OCI-LY7 (cell line): ENCODE data around the gene GPRC5B. TPM values are rescaled to one million over a fixed set of nuclear protein-coding genes. Genes with fewer than 3 reads are reported as not detected.

Source experiments
- BruUV-seq: library from RNA; stranded (reverse); fragments of 400-500 nt; replicated peaks from 2 replicates; lab custom pipeline; 2021; lab: Mats Ljungman, UMichigan
- CTCF ChIA-PET: fragments of 300-600 bp; sonication (Branson Sonifier 250); formaldehyde crosslinking; loops from one replicate; lab custom pipeline; 2022; ENCODE audit warnings: antibody characterized with exemption; ENCODE audit not compliant: unreplicated experiment; lab: Charles Lee
- POLR2A ChIA-PET: fragments of 300-600 bp; sonication (Branson Sonifier 250); formaldehyde crosslinking; loops from one replicate; lab custom pipeline; 2022; ENCODE audit warnings: antibody characterized with exemption; lab: Charles Lee
- DNase-seq: peaks from one replicate; pipeline ENCODE4 v3.0.0-alpha.2; 2015; ENCODE audit warnings: low spot score
- H2AFZ ChIP-seq: fragments of 200-600 bp; sonication (generic), shearing (Covaris generic); 2 replicates; pipeline ENCODE4 v1.6.1; 2014; ENCODE audit warnings: mild to moderate bottlenecking, antibody characterized with exemption, low read length, moderate library complexity
- H3K27ac ChIP-seq: fragments of 200-600 bp; sonication (generic); 2 replicates; pipeline ENCODE4 v1.5.1; 2014; ENCODE audit warnings: mixed run types, low read depth, mild to moderate bottlenecking, moderate library complexity, low read length, inconsistent platforms; ENCODE audit not compliant: poor library complexity, severe bottlenecking
- H3K36me3 ChIP-seq: fragments of 200-600 bp; sonication (generic); 2 replicates; pipeline ENCODE4 v1.6.1; 2014; ENCODE audit warnings: mild to moderate bottlenecking, antibody characterized with exemption, low read length, moderate library complexity, mixed read lengths; ENCODE audit not compliant: insufficient read depth
- H3K4me1 ChIP-seq: fragments of 200-600 bp; sonication (generic); 2 replicates; pipeline ENCODE4 v1.5.1; 2014; ENCODE audit warnings: mild to moderate bottlenecking, low read length; ENCODE audit not compliant: insufficient read depth, poor library complexity, severe bottlenecking
- H3K4me2 ChIP-seq: fragments of 200-600 bp; sonication (generic); 2 replicates; pipeline ENCODE4 v1.6.1; 2014; ENCODE audit warnings: mild to moderate bottlenecking, low read length
- H3K4me3 ChIP-seq: fragments of 200-600 bp; sonication (generic); 2 replicates; pipeline ENCODE4 v1.5.1; 2014; ENCODE audit warnings: mild to moderate bottlenecking, low read depth, low read length; ENCODE audit not compliant: poor library complexity, severe bottlenecking
- H3K79me2 ChIP-seq: fragments of 200-600 bp; sonication (generic); 2 replicates; pipeline ENCODE4 v1.6.1; 2016; ENCODE audit warnings: low read depth, mild to moderate bottlenecking, low read length, moderate library complexity, mixed read lengths; ENCODE audit not compliant: insufficient read depth
- H3K9me2 ChIP-seq: fragments of 200-600 bp; sonication (generic); 2 replicates; pipeline ENCODE4 v1.6.1; 2016; ENCODE audit warnings: mild to moderate bottlenecking, low read length, mixed read lengths; ENCODE audit not compliant: insufficient read depth
- H3K9me3 ChIP-seq: fragments of 200-600 bp; sonication (generic); 2 replicates; pipeline ENCODE4 v1.6.1; 2014; ENCODE audit warnings: mild to moderate bottlenecking, mixed run types, low read length, mixed read lengths
- H4K20me1 ChIP-seq: fragments of 200-600 bp; sonication (generic); 2 replicates; pipeline ENCODE4 v1.6.1; 2014; ENCODE audit warnings: mild to moderate bottlenecking, antibody characterized with exemption, low read length, moderate library complexity, mixed read lengths; ENCODE audit not compliant: insufficient read depth
- EZH2phosphoT487 ChIP-seq: fragments of 200-600 bp; sonication (generic); IDR thresholded peaks from 2 replicates; pipeline ENCODE4 v1.6.1; 2018; ENCODE audit warnings: low read depth, borderline replicate concordance, mild to moderate bottlenecking, mixed run types, antibody characterized with exemption, low read length, moderate library complexity, mixed read lengths
- intact Hi-C: fragments of 100-400 bp; cut with micrococcal nuclease; formaldehyde crosslinking; loops from one replicate; pipeline ENCODE4 v1.10.0; 2022; ENCODE audit not compliant: unreplicated experiment
- total RNA-seq, 2 experiments: library from RNA; depleted of rRNA in 1 of 2; stranded (reverse); fragments of >200 nt in 1 of 2; shearing (Covaris generic) in 1 of 2; gene quantifications; 2 replicates each; pipeline ENCODE4 v1.2.3, GENCODE V29; 2014 to 2022
- TF ChIP-seq, protein P1 (sequence below): fragments of 200-600 bp; sonication (generic); conservative IDR thresholded peaks from 2 replicates; pipeline ENCODE4 v1.5.1; 2014; ENCODE audit warnings: mild to moderate bottlenecking, antibody characterized with exemption, low read length, moderate library complexity, mixed read lengths

The GPRC5B gene
- total RNA-seq, 2 experiments from 2014 or later, result not detected

DNA sequence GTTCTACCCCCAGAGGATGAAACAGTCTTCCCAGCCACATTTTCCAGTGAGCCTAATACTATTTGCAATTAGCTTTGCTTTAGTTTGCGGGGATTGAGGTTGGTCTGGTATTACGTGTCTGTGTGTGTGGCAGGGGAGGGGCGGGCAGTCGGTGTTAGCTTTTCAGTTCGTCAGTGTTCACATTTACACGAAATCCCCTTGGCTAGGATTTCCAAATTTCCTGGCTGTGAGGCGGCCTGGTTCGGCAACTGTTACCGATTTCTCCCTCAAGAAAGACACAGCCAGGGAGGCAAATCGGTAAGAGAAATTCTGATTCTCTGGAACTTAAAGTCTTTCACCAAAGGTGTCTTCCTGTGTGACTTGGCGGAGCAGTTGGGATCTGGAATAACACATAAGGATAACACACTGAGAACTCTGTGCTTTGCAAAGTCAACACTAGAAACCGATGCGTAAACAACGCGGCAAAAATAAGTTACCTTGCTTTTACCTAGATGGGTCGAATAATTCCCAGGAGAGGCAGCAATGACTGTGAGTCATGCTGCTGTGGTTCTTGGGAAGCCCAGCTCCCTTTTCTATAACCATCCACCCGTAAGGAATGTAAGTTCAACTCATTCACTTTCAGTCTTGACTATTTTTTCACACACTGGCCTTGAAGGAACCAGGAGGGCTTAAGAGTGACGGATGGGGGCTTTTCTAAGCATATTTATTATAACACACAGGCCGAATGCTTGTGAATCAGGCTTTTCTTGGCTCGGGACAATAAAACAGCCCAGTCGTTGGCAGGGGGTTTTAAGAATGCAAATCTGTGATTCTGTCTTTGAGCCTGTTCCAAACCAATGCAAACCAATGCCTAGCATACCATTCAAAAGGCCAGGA is 24.2 kb downstream of the GPRC5B start:
- Histone ChIP-seq H3K36me3 (no peaks in the 10 kb centered on the region), H3K79me2 (no peaks in the 10 kb centered on the region), H2AFZ (no peak overlapping the region), H3K9me3 (no peaks in the 10 kb centered on the region), H3K4me3 (no peak overlapping the region), H3K27ac (no peak overlapping the region), H3K4me2 (no peak overlapping the region), H3K9me2 (no peaks in the 10 kb centered on the region), H3K4me1 (no peaks in the 10 kb centered on the region), H4K20me1 (no peaks in the 10 kb centered on the region)
- no peak for DNase-seq
- no TSS peak for BruUV-seq
- POLR2A ChIA-PET, result interaction anchor here (0.9 kb wide), 1 partner anchor 8 kb away, joined by 4 read pairs; no protein-coding TSS in a partner anchor
- TF ChIP-seq, protein P1, sequence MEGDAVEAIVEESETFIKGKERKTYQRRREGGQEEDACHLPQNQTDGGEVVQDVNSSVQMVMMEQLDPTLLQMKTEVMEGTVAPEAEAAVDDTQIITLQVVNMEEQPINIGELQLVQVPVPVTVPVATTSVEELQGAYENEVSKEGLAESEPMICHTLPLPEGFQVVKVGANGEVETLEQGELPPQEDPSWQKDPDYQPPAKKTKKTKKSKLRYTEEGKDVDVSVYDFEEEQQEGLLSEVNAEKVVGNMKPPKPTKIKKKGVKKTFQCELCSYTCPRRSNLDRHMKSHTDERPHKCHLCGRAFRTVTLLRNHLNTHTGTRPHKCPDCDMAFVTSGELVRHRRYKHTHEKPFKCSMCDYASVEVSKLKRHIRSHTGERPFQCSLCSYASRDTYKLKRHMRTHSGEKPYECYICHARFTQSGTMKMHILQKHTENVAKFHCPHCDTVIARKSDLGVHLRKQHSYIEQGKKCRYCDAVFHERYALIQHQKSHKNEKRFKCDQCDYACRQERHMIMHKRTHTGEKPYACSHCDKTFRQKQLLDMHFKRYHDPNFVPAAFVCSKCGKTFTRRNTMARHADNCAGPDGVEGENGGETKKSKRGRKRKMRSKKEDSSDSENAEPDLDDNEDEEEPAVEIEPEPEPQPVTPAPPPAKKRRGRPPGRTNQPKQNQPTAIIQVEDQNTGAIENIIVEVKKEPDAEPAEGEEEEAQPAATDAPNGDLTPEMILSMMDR, result no peak
- TF ChIP-seq EZH2phosphoT487, result no peak
- CTCF ChIA-PET, result no interaction called here
- intact Hi-C loops, result no loop called here

DNA sequence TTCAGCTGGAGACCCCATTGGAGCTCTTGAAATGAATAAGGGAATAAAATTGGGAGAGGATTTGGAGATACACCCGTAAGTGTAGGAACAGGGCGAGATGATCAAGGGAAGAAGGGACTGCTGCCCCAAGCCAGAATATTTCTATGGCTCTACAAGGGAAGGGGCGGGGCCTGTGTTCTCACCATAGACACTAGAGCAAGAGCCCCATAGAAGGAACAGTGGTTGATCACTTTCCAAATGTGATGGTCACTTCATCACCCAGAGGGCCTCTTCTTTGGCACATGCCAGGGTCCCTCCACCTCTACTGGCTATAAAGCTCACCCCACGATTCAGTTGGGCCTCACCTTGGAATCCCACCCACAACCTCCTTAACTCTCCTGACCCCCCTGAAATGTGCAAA is 25.0 kb downstream of the GPRC5B start:
- no peak for TF ChIP-seq EZH2phosphoT487
- TF ChIP-seq, protein P1, result no peak
- intact Hi-C loops, result no loop called here
- ChIA-PET POLR2A (no interaction called here), CTCF (no interaction called here)
- no peak overlapping the region for H3K4me2 ChIP-seq
- no peak for DNase-seq
- H4K20me1 ChIP-seq, result no peaks in the 10 kb centered on the region
- no peaks in the 10 kb centered on the region for H3K4me1 ChIP-seq
- H3K4me3 ChIP-seq, result no peak overlapping the region
- no peaks in the 10 kb centered on the region for H3K9me2 ChIP-seq
- no peak overlapping the region for H2AFZ ChIP-seq
- BruUV-seq, result no TSS peak
- H3K36me3 ChIP-seq, result no peaks in the 10 kb centered on the region
- H3K9me3 ChIP-seq, result no peaks in the 10 kb centered on the region
- H3K79me2 ChIP-seq, result no peaks in the 10 kb centered on the region
- H3K27ac ChIP-seq, result no peak overlapping the region

DNA sequence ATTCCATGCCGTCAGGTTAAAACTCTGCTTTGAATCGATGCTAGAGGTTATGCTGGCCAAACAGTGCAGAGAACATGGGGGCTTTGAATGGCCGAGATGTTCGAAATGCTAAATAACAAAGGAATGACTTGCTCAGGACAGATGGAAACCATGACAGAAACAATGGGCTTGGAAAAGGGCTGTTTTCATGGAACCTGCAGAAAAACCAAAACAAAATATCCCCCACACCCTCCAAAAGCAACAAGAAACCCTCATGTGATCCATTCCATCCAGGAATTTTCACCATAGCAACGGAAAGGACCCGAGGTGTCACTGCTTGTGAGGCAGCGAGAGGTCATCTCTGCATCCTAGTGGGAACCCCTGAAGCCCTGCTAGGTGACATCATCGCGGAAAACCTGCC is 25.5 kb downstream of the GPRC5B start:
- no peak overlapping the region for H2AFZ ChIP-seq
- POLR2A ChIA-PET, result no interaction called here
- TF ChIP-seq EZH2phosphoT487, result no peak
- TF ChIP-seq, protein P1, result no peak
- H3K4me2 ChIP-seq, result no peak overlapping the region
- CTCF ChIA-PET, result interaction anchor here (0.6 kb wide), 1 partner anchor 25 kb away, joined by 3 read pairs; no protein-coding TSS in a partner anchor
- no peaks in the 10 kb centered on the region for H3K4me1 ChIP-seq
- no peaks in the 10 kb centered on the region for H3K9me3 ChIP-seq
- no peaks in the 10 kb centered on the region for H3K9me2 ChIP-seq
- DNase-seq, result no peak
- intact Hi-C loops, result no loop called here
- no peaks in the 10 kb centered on the region for H3K36me3 ChIP-seq
- H4K20me1 ChIP-seq, result no peaks in the 10 kb centered on the region
- no peak overlapping the region for H3K4me3 ChIP-seq
- BruUV-seq, result no TSS peak
- no peak overlapping the region for H3K27ac ChIP-seq
- no peaks in the 10 kb centered on the region for H3K79me2 ChIP-seq
